Measurements from ENCODE around the gene HINFP. TPM values are rescaled to one million over a fixed set of nuclear protein-coding genes. Genes with fewer than 3 reads are reported as not detected.

HINFP gene
- total and polyA plus RNA-seq, 9 of the 15 experiments (the other 6 are each of a cell fraction or from before 2014, with no cell fraction given), result 13.8 to 34.1 (median 22.5) TPM

GRCh38 chr11:119087747-119088241 lies 33.6 kb upstream of the HINFP start (continued):
- TF ChIP-seq ZNF518B (CRISPR knock-in tag; IDR thresholded peaks at IDR 0.05) (no peak), HNRNPH1 (optimal IDR thresholded peaks at IDR 0.05; ENCODE audit: low read depth, low read length) (no peak), RERE (CRISPR knock-in tag; IDR thresholded peaks at IDR 0.05; ENCODE audit: borderline replicate concordance) (no peak), ZNF408 (CRISPR knock-in tag; IDR thresholded peaks at IDR 0.05; ENCODE audit: low read depth) (no peak), CTCF (IDR thresholded peaks at IDR 0.05 in 2 of 3, conservative IDR thresholded peaks at IDR 0.05 in 1 of 3; ENCODE audit: insufficient read depth in 2 of 3, low read depth in 1 of 3, low read length in 3 of 3) (no peak), TAF9B (IDR thresholded peaks at IDR 0.05; ENCODE audit: partially characterized antibody) (peak; percentile 91), POLR2G (IDR thresholded peaks at IDR 0.05; ENCODE audit: low read depth, low read length) (peak; percentile 76), THAP7 (CRISPR knock-in tag; IDR thresholded peaks at IDR 0.05) (0 out of 2 replicates have a peak, but pooled peaks have one; percentile 52), EZH2 (IDR thresholded peaks at IDR 0.05; ENCODE audit: borderline replicate concordance, low read depth, low read length) (no peak), CBFA2T3 (IDR thresholded peaks at IDR 0.05) (peak; percentile 99), SIRT6 (IDR thresholded peaks at IDR 0.05; ENCODE audit: low read depth, low read length) (no peak), TRIM25 (IDR thresholded peaks at IDR 0.05; ENCODE audit: borderline replicate concordance) (no peak), HLTF (IDR thresholded peaks at IDR 0.05) (peak; percentile 90), NR2F6 (CRISPR knock-in tag; IDR thresholded peaks at IDR 0.05) (no peak), SMC3 (conservative IDR thresholded peaks at IDR 0.05; ENCODE audit: insufficient read depth, low read depth, low read length) (no peak)
